ENCODE data around the gene RTP3. TPM values are rescaled to one million over a fixed set of nuclear protein-coding genes. Genes with fewer than 3 reads are reported as not detected.

The RTP3 gene
- total and polyA plus RNA-seq, 2 donors (not counting 1 experiment from before 2014, with no cell fraction given): not detected

- Histone ChIP-seq H3K9me3 (ENCODE audit: control extremely low read depth in 1 of 3, control insufficient read depth in 2 of 3, insufficient read depth in 1 of 3, low read length in 2 of 3) (peaks cover 0 to 4% (median 0%) of the 10 kb centered on the region in 3 donors), H3K9ac (ENCODE audit: low read length) (no peak overlapping the region), H3K27me3 (replicated peaks in 1 of 4; ENCODE audit: control extremely low read depth in 1 of 4, control insufficient read depth in 3 of 4, insufficient read depth in 4 of 4, low read length in 3 of 4) (no peaks in the 10 kb centered on the region), H2AFZ (ENCODE audit: insufficient read depth, low read depth, low read length, poor library complexity, severe bottlenecking) (no peak overlapping the region), H3K27ac (ENCODE audit: low read length in 2 of 2) (no peak overlapping the region), H4K20me1 (ENCODE audit: control insufficient read depth, insufficient read depth, low read length, poor library complexity, severe bottlenecking) (no peaks in the 10 kb centered on the region), H3K4me3 (ENCODE audit: control extremely low read depth in 1 of 5, extremely low read depth in 1 of 5, insufficient read depth in 1 of 5, low read depth in 2 of 5, low read length in 4 of 5) (no peak overlapping the region), H3K79me2 (ENCODE audit: control insufficient read depth, insufficient read depth, low read length) (no peaks in the 10 kb centered on the region), H3K4me1 (ENCODE audit: control insufficient read depth in 2 of 2, insufficient read depth in 2 of 2, low read length in 2 of 2) (peaks cover 40 to 55% of the 10 kb centered on the region in 2 donors), H3K4me2 (replicated peaks; ENCODE audit: low read depth, low read length, poor library complexity, severe bottlenecking) (no peak overlapping the region), H3K36me3 (replicated peaks in 1 of 2; ENCODE audit: control extremely low read depth in 1 of 2, control insufficient read depth in 1 of 2, extremely low read depth in 1 of 2, insufficient read depth in 2 of 2, low read length in 1 of 2) (no peaks in the 10 kb centered on the region)
- no peaks in the 10 kb centered on the region for H3K9me3 Mint-ChIP-seq (ENCODE audit: insufficient read depth)
- H3K4me1 Mint-ChIP-seq: peaks cover 66% of the 10 kb centered on the region
- no peak overlapping the region for H3K27ac Mint-ChIP-seq
- peaks cover 3% of the 10 kb centered on the region for H3K27me3 Mint-ChIP-seq
- ChIA-PET CTCF (interaction anchor here (0.8 to 7.3 kb wide), 9 partner anchors 8 to 131 kb away, joined by 3 to 156 read pairs (median 5); no protein-coding TSS in a partner anchor), POLR2A (interaction anchor here (0.6 to 0.8 kb wide), 2 partner anchors 45 to 54 kb away, joined by 3 read pairs; no protein-coding TSS in a partner anchor)
- intact Hi-C loops (cut with micrococcal nuclease): no loop called here
- TF ChIP-seq EZH2 (IDR thresholded peaks at IDR 0.05; ENCODE audit: borderline replicate concordance, insufficient read depth, low read depth, low read length, poor library complexity, severe bottlenecking) (no peak), CTCF (IDR thresholded peaks at IDR 0.05) (no peak)
- ATAC-seq (ENCODE audit: low read depth) (no peak), DNase-seq (no peak)
- H3K4me3 Mint-ChIP-seq: no peak overlapping the region
- 85% methylated on average over 3 of the region's 5 CpGs for WGBS (ENCODE audit: insufficient coverage)
Observed at GRCh38 chr3:46542801-46543201, 45.0 kb downstream of the RTP3 start.

- Histone ChIP-seq H3K4me1 (ENCODE audit: control insufficient read depth in 2 of 2, insufficient read depth in 2 of 2, low read length in 2 of 2) (peaks cover 27 to 43% of the 10 kb centered on the region in 2 donors), H3K4me3 (ENCODE audit: control extremely low read depth in 1 of 5, extremely low read depth in 1 of 5, insufficient read depth in 1 of 5, low read depth in 2 of 5, low read length in 4 of 5) (no peak overlapping the region), H3K27ac (ENCODE audit: low read length in 2 of 2) (no peak overlapping the region), H3K27me3 (replicated peaks in 1 of 4; ENCODE audit: control extremely low read depth in 1 of 4, control insufficient read depth in 3 of 4, insufficient read depth in 4 of 4, low read length in 3 of 4) (peaks cover 0 to 4% (median 0%) of the 10 kb centered on the region in 4 experiments), H3K36me3 (replicated peaks in 1 of 2; ENCODE audit: control extremely low read depth in 1 of 2, control insufficient read depth in 1 of 2, extremely low read depth in 1 of 2, insufficient read depth in 2 of 2, low read length in 1 of 2) (no peaks in the 10 kb centered on the region), H3K4me2 (replicated peaks; ENCODE audit: low read depth, low read length, poor library complexity, severe bottlenecking) (no peak overlapping the region), H3K9me3 (ENCODE audit: control extremely low read depth in 1 of 3, control insufficient read depth in 2 of 3, insufficient read depth in 1 of 3, low read length in 2 of 3) (peaks cover 0 to under 1% (median 0%) of the 10 kb centered on the region in 3 donors), H4K20me1 (ENCODE audit: control insufficient read depth, insufficient read depth, low read length, poor library complexity, severe bottlenecking) (no peaks in the 10 kb centered on the region), H3K79me2 (ENCODE audit: control insufficient read depth, insufficient read depth, low read length) (no peaks in the 10 kb centered on the region), H3K9ac (ENCODE audit: low read length) (no peak overlapping the region), H2AFZ (ENCODE audit: insufficient read depth, low read depth, low read length, poor library complexity, severe bottlenecking) (no peak overlapping the region)
- Mint-ChIP-seq H3K27me3 (peaks cover 4% of the 10 kb centered on the region), H3K4me3 (no peak overlapping the region), H3K4me1 (peaks cover 55% of the 10 kb centered on the region), H3K27ac (peak overlapping the region; percentile 17), H3K9me3 (ENCODE audit: insufficient read depth) (no peaks in the 10 kb centered on the region)
- ChIA-PET CTCF (interaction anchor here (3.1 kb wide), 1 partner anchor 57 kb away, joined by 21 read pairs; no protein-coding TSS in a partner anchor), POLR2A (no interaction called here)
- ATAC-seq (ENCODE audit: low read depth): no peak
- intact Hi-C loops (cut with micrococcal nuclease): no loop called here
- WGBS (ENCODE audit: insufficient coverage): 97% methylated on average over 15 of the region's 17 CpGs
- DNase-seq: no peak
- no peak for TF ChIP-seq CTCF (IDR thresholded peaks at IDR 0.05)
- TF ChIP-seq EZH2 (IDR thresholded peaks at IDR 0.05; ENCODE audit: borderline replicate concordance, insufficient read depth, low read depth, low read length, poor library complexity, severe bottlenecking): no peak
Observed at GRCh38 chr3:46544771-46545503, 47.2 kb downstream of the RTP3 start.

Data from B cell (primary cell).